NT2/D1 (cell line): ENCODE measurements around the gene NEK1.
"Not testable (repeated sequence)": the region's sequence is repeated elsewhere in the genome, so short reads cannot be mapped to it uniquely, and the experiment has no call there.

ENCODE experiments used
- DNase-seq: peaks from one replicate; pipeline ENCODE4 v3.0.0-alpha.2; 2011; ENCODE audit warnings: low read depth, low spot score
- H3K27me3 ChIP-seq: 2 replicates; pipeline ENCODE4 v1.6.0; 2011; ENCODE audit warnings: mild to moderate bottlenecking; ENCODE audit not compliant: insufficient read length, insufficient read depth
- H3K36me3 ChIP-seq: 2 replicates; pipeline ENCODE4 v1.6.1; 2011; ENCODE audit warnings: mild to moderate bottlenecking, low read length, mixed read lengths; ENCODE audit not compliant: insufficient read depth, insufficient read length
- H3K4me1 ChIP-seq: 2 replicates; pipeline ENCODE4 v1.5.1; 2011; ENCODE audit not compliant: insufficient read depth, insufficient read length
- H3K4me3 ChIP-seq: 2 replicates; pipeline ENCODE4 v1.5.1; 2011; ENCODE audit warnings: low read depth; ENCODE audit not compliant: insufficient read length
- H3K9ac ChIP-seq: 2 replicates; pipeline ENCODE4 v1.6.0; 2011; ENCODE audit warnings: low read depth; ENCODE audit not compliant: insufficient read length
- H3K9me3 ChIP-seq: 2 replicates; pipeline ENCODE4 v1.5.1; 2011; ENCODE audit warnings: mild to moderate bottlenecking, low read length; ENCODE audit not compliant: insufficient read depth
- SUZ12 ChIP-seq: IDR thresholded peaks from 2 replicates; pipeline ENCODE4 v1.6.1; 2011; ENCODE audit not compliant: insufficient read length, insufficient read depth; ENCODE audit errors: extremely low read depth
- YY1 ChIP-seq: IDR thresholded peaks from 2 replicates; pipeline ENCODE4 v1.6.1; 2011; ENCODE audit not compliant: insufficient read length, insufficient read depth
- ZNF274 ChIP-seq: IDR thresholded peaks from 2 replicates; pipeline ENCODE4 v1.6.1; 2011; ENCODE audit warnings: mild to moderate bottlenecking, low read depth, low read length

NEK1 gene

DNA sequence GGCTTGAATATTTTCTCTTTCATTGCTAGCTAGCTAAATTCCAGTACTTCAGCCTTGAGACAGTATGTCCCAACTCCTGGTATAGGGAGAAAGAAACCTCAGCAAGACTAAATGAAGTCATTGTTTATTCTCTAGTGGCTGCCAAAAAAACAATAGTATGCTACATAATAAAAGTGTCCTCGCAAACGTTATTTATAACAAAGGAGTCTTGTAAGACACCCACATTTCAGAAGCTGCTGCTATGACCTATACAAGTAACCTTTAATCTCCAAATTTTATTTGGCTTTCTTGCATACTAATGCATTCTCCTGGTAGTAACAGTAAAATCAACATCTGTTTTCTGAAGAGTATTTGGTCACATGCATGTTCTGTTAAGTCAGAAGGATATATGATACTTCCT, 28.8 kb downstream of the NEK1 start:
- DNase-seq = no peak
- no peaks in the 10 kb centered on the region for H3K4me1 ChIP-seq
- H3K4me3 ChIP-seq = no peak overlapping the region
- no peaks in the 10 kb centered on the region for H3K27me3 ChIP-seq
- H3K9ac ChIP-seq = no peak overlapping the region
- no peaks in the 10 kb centered on the region for H3K9me3 ChIP-seq
- H3K36me3 ChIP-seq = peaks cover 15% of the 10 kb centered on the region
- no peak for TF ChIP-seq ZNF274
- no peak for TF ChIP-seq YY1
- TF ChIP-seq SUZ12 = no peak

DNA sequence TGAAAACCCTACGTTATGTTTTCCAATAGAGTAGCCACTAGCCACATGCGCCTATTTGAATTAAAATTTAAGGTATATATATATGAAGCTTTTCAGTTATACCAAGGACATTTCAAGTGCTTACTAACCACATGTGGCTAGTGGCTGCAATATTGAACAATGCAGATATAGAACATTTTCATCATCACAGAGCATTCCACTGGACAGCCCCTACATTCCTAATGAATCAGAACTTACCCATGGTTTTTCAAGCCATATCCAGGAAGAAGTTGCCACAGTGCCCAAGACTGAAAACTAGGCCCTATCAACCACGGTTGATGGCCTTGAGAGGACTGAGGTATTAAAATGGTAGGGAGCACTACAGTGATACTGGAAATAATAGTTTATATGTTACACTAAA, 29.7 kb downstream of the NEK1 start:
- H3K4me3 ChIP-seq = no peak overlapping the region
- no peaks in the 10 kb centered on the region for H3K27me3 ChIP-seq
- no peak for TF ChIP-seq YY1
- no peak for TF ChIP-seq ZNF274
- no peak for TF ChIP-seq SUZ12
- no peaks in the 10 kb centered on the region for H3K9me3 ChIP-seq
- no peak for DNase-seq
- H3K36me3 ChIP-seq = peaks cover 10% of the 10 kb centered on the region
- H3K9ac ChIP-seq = no peak overlapping the region
- H3K4me1 ChIP-seq = no peaks in the 10 kb centered on the region

DNA sequence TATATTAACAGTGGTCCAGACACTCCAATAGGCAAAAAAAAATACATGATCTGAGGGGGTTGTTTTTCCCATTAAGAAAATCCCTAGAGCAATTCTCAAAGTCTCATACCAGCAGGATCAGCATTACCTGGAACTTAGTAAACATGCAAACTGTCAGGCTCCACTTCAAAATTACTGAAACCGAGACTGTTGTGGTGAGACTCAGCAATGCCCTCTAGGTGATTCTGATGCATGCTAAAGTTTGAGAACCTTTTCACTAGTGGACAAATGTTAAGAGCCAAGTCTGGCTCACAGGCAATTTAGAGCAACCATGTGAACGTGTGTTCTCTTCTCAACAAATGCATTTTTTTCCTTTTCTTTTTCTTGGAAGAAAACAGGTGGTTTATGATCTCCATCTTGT, 30.2 kb downstream of the NEK1 start:
- peaks cover 10% of the 10 kb centered on the region for H3K36me3 ChIP-seq
- H3K27me3 ChIP-seq = no peaks in the 10 kb centered on the region
- H3K9me3 ChIP-seq = no peaks in the 10 kb centered on the region
- no peak overlapping the region for H3K9ac ChIP-seq
- TF ChIP-seq SUZ12 (no peak), YY1 (no peak), ZNF274 (no peak)
- H3K4me1 ChIP-seq = no peaks in the 10 kb centered on the region
- H3K4me3 ChIP-seq = no peak overlapping the region
- DNase-seq = no peak

DNA sequence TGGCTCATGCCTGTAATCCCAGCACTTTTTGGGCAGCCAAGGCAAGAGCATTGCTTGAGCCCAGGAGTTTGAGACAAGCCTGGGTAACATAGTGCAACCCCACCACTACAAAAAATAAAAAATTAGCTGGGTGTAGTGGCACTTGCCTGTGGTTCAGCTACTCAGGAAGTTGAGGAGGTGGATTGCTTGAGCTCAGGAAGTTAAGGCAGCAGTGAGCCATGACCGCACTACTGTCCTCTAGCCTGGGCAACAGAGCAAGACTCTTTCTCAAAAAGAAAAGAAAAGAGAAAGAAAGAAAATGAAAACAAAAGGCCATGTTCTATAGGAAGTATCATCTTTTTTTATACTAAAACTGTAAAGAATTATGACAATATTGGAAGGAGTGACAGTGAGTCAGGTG, 38.5 kb downstream of the NEK1 start:
- DNase-seq = no peak
- TF ChIP-seq YY1 (no peak), ZNF274 (no peak), SUZ12 (no peak)
- Histone ChIP-seq H3K36me3 (peaks cover 5% of the 10 kb centered on the region), H3K4me3 (no peak overlapping the region), H3K27me3 (no peaks in the 10 kb centered on the region), H3K9ac (no peak overlapping the region), H3K4me1 (no peaks in the 10 kb centered on the region), H3K9me3 (no peaks in the 10 kb centered on the region; the same call in 1 of the 2 replicates)

DNA sequence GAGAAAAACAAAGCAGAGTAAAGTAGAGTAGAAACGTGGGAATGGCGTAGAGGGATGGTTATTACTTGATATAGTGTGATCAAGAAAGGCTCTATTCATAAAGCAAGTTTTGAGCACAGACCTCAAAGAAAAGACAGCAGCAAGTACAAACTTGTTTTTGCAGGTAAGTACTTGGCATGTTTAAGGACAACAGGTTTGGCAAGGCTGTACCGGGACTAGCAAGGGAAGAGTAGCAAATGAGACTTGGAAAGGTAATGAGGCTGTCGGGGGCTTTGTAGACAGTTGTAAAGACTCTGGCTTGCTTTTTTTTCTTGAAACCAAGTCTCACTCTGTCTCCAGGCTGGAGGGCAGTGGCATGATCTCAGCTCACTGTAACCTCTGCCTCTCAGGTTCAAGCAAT, 40.9 kb downstream of the NEK1 start:
- peaks cover 5% of the 10 kb centered on the region for H3K36me3 ChIP-seq
- no peaks in the 10 kb centered on the region; the same call in 1 of the 2 replicates for H3K9me3 ChIP-seq
- DNase-seq = no peak
- H3K4me3 ChIP-seq = no peak overlapping the region
- H3K9ac ChIP-seq = no peak overlapping the region
- TF ChIP-seq SUZ12 (no peak), YY1 (no peak), ZNF274 (no peak)
- no peaks in the 10 kb centered on the region for H3K4me1 ChIP-seq
- no peaks in the 10 kb centered on the region for H3K27me3 ChIP-seq

DNA sequence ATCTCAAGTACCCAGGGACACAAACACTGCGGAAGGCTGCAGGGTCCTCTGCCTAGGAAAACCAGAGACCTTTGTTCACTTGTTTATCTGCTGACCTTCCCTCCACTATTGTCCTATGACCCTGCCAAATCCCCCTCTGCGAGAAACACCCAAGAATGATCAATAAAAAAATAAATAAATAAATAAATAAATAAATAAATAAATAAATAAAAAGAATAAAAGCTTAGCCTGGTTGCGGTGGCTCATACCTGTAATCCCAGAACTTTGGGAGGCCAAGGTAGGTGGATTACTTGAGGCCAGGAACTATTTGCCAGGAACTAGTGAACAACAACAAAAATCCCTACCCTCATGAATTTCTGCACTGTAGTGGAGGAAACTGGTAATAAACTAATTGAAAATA, 41.4 kb downstream of the NEK1 start:
- not testable (repeated sequence) for H3K36me3 ChIP-seq, H3K4me1 ChIP-seq, H3K27me3 ChIP-seq, H3K9me3 ChIP-seq, H3K9ac ChIP-seq, H3K4me3 ChIP-seq, DNase-seq

DNA sequence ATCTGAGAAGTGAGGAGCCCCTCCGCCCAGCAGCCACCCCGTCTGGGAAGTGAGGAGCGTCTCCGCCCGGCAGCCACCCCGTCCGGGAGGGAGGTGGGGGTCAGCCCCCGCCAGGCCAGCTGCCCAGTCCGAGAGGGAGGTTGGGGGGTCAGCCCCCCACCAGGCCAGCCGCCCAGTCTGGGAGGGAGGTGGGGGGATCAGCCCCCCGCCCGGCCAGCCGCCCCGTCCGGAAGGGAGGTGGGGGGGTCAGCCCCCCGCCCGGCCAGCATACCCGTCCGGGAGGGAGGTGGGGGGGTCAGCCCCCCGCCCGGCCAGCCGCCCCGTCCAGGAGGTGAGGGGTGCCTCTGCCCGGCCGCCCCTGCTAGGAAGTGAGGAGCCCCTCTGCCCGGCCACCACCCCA, 42.1 kb downstream of the NEK1 start:
- H3K4me3 ChIP-seq, DNase-seq, H3K9me3 ChIP-seq, H3K36me3 ChIP-seq, H3K9ac ChIP-seq, H3K27me3 ChIP-seq, H3K4me1 ChIP-seq: not testable (repeated sequence)

DNA sequence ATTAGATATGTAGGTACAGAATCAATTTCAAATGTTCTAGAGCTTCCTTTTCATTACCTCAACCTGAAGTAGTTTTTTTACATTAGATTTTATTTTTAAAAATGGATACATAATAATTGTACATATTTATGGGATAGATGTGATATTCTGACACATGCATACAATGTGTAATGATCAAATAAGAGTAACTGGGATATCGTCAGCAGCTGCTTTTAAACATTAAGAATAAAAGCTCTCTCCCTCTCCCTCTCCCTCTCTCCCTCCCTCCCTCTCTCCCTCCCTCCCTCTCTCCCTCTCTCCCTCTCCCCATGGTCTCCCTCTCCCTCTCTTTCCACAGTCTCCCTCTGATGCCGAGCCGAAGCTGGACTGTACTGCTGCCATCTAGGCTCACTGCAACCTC, 43.2 kb downstream of the NEK1 start:
- H3K36me3 ChIP-seq, H3K9ac ChIP-seq, H3K27me3 ChIP-seq, H3K4me1 ChIP-seq, H3K9me3 ChIP-seq, H3K4me3 ChIP-seq, DNase-seq: not testable (repeated sequence)
